Stimulated activated CD8-positive, alpha-beta memory T cell treated with anti-CD3 and anti-CD28 coated beads, Interleukin-7, amount 100 ng/mL, for 1 hour (primary cell): ENCODE results near the gene PIP5K1B.

Experiments
- DNase-seq, 2 donors: peaks; one replicate each; pipeline ENCODE4 v3.0.0-alpha.2; 2020; ENCODE audit warnings: low read depth in 2 of 2

The PIP5K1B gene

DNA sequence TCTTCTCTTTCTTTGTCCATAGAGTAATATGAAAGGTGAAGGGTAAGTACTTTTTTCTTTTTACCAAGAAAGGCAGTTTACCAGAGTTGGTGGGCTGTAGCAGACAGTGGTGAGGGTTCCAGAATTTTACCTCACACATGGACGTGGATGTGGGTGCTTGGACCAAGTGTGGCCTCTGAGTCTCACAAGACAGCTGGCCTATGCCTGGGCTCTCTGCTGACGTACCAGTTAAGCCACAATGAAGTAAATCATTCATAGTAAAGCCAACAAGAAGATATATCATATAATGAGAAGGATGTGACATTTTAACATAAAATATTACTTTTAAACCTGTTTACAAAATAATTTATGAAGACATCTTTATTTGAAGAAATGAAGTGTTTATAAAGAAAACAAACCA is 202.9 kb downstream of the PIP5K1B start:
- no peak for DNase-seq

DNA sequence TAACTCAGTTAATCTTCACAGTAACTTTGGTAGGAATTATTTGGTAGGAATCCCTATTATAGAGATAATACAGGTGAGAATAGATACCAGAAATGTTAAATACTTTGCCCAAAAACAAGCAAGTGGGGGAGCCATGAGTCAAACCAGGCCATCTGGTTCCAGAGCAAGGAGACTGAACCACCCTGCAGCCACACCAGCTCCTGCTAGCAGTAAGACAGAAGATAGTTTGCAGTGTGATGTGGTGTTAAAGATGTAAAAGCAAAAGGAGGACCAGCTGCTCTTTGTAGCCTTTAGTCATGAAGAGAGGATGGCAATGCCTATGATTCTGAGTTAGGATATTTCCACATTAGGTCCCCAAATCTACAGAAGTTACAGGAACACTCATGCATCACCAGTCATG is 207.5 kb downstream of the PIP5K1B start:
- no peak for DNase-seq

DNA sequence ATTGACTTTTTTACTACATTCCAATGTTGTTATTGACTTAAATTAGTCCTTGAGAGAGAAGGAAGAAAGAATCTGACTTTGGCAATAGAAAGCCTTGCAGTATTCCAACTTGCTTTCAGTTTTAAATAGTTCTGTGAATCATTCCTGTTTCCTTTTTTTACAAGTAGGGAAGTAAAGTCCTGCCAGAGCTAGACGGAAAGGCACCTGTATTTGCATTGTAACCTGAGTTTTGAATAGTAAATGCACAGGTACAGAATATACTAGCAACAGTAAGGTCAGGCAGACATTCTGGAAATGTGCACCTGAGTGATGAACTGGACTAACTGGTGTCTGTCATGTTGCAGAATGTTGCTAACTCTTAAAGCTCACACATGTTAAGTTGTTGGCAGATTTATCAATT is 208.0 kb downstream of the PIP5K1B start:
- DNase-seq, result no peak

DNA sequence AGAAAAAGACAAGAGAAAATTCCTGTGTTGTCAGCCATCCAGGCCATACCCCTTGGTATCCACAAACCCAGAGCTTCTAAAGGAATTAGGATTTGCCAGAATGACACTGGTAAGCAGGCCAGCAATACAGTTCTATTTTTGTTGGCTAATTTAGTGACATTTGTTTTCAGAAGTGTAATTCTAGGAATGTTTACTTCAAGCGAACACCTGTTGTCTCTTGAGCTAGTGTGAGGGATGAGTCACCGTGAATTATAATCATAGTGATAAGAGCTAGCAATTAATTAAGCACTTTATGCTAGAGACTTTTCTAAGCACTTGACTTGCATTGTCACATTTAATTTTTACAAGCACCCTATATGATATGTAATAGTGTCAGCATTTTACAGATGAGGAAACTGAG is 209.7 kb downstream of the PIP5K1B start:
- no peak for DNase-seq

DNA sequence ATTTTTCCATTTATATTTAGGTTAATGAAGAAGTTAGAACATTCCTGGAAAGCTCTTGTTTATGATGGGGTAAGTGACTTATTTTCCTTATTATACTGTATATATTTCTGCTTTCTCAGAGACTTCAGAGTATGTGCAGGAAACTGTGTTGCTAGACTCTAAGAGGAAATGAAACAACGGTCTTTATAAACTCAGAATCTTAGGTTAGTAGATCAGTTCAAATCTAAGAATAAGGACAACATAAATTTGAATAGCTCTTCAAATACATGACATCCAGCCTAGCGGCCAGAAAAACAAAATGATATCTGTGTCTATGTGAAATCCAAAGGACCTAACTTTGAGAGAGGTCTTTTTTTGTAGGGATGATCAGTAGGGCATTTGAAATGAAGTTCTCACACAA is 214.6 kb downstream of the PIP5K1B start:
- no peak for DNase-seq

DNA sequence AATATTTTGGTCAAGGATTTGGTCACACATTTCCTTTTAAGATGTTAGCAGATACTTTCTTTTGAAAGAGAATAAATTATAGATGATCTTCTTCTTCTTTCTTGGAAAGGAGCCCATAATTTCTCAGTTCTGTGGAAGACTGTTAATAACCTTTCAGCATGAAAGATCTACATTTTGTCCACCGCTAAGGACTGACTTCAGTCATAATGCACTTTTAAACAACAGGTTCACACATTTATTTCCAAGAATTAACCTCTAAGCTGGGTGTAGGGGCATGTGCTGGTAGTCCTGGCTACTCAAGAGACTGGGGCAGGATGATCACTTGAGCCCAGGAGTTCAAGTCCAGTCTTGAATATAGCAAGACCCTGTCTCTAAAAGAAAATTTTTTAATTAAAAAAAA is 215.9 kb downstream of the PIP5K1B start:
- DNase-seq, result no peak

DNA sequence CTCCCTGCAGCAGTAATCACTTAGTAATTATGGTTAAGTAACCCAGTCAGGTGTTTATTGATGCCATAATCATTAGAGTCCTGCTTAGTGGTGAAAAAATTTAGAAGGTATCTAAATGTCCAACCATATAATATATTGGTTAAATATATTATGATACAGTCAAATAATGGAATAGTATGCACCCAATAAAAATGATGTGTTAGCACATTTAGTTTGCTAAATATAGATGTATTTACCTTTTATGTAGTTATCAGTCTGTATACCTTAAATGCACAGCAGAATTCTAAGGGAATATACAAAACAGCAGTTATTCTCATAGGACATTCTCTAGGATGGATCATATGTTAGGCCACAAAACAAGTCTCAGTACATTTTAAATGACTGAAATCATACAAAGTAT is 218.4 kb downstream of the PIP5K1B start:
- DNase-seq, result no peak

DNA sequence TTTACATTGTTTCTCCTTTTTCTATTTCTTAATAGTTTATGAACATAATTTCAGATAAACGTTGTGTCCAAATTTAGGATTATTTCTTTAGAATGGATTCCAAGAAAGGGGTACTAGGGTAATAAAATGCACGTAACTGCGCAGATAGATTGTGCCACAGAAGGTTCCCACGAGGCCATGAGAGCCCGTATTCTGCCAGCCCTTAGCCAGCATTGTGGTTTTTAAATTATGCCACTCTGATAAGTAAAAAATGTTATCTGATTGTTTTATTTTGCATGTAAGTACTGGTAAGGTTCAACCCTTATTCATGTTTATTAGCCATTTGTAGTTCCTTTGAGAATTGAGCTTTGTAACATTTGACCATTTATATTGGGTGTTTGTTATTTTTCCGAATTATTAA is 220.1 kb downstream of the PIP5K1B start:
- DNase-seq, result no peak

DNA sequence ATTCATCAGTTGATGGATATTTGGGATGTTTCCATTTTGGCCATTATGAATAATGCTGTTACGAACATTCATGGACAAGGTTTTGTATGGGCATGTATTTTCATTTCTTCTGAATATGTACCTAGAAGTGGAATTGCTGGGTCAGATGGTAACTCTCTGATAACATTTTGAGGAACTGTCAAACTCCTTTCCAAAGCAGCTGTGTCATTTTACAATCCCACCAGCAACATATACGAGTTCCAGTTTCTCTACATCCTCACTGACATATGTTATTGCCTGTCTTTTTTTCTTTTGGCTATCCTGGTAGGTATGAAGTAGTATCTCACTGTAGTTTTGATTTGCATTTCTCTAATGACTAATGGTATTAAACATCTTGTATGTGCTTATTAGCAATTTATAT is 222.1 kb downstream of the PIP5K1B start:
- DNase-seq, result no peak

DNA sequence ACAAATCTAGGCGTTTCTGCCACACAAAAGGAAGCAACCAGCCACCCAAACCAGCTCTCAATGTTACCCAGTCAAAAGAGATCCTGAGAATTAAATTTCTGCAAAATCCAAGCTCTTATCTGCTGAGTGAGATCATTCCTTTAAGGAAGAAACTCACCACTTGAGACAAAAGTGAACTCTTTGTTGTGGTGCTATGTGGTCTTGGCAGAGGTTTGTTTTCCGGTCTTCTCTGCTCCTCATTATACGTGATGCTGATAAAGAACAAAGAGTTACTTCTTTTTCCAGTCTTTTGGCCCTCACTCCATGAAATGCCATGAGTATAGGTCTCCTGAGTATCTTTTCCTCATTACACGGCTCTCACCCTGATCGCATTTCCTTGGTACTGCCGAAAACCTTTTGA is 226.8 kb downstream of the PIP5K1B start:
- no peak for DNase-seq

DNA sequence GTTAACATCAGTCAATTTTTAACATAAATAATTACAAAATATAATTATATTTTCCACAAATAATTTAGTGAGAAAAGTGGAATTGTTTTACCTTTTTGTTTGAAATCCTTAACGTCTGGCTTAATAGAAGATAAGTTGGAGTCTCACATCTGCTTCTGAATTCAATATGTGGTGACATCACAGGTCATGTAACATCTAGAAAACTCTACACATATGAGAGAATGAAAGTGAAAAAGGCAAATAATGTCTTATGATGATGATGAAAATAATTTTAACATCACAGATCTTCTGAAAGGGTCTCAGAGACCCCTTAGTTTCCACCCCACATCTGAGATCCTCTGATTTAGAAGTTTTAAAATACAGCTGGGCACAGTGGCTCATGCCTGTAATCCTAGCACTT is 227.4 kb downstream of the PIP5K1B start:
- DNase-seq, result no peak

DNA sequence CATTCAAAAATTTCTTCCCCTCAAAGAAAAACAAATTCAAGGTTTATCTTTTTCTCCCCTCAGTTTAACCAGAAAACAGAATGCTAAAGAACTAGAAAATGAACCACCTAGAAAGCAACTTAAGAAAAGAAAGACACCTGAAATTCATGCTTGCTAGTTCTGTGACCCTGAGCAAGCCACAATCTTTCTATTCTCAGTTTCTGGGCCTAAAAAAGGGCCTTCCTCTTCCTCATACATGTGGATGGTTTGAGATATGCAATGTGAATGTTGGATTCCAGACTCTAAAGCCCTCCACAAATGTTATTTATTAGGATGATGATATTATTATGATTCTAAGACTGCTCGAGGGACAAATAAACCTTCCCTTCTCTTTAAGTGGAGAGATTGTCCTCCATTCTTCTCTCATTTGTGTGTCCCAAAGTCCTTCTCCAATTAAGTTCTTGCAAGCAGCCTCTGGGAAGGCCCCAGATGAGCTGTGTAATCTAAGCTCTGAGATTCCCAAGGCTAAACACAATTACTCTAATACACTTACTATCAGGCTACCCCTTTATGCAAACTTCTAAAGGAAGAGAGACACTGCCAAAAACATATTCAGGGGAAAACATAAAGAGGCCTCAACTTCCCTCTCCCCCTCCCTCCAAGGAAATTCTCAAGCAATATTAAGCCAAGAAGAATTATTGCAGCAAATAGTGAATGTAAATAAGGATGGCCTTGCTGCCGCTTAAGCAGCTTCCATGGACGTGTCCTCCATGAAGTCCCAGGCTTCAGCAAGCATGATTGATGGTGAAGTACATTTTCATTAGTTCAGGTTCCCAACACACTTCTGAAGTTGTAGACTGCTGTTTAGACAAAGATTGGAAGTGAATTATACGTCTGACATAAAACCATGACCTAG is 228.6 kb downstream of the PIP5K1B start:
- DNase-seq, result no peak

DNA sequence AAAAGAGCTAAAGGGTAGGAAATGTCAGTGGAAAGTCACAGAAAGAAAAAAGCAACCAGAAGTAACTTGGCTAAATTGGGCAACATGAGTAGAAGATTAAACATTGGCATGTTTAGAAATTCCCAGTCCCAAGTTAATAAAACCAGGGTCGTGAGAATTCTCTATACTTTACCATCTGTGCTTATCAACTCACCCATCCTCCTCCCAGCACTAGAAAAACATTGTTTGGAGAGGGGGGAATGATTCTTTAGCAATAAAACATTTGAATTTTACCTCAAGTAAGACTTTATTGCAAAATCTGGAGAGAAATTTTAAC is 229.2 kb downstream of the PIP5K1B start:
- no peak for DNase-seq

DNA sequence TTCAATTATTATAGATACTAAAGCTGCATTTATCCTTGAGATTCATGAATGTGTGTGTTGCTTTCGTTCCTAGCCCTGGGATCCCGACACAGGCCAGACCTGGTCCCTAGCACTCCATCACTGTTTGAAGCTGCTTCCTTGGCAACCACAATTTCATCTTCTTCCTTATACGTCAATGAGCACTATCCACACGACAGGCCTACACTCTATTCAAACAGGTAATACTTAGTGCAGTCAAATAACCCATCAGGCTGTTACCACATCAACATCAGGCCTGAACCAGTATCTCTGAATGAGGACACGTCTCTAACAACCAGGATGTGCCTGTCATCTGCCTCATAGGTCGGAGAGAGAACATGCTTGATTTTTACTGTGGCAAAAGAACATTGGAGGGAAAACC is 235.5 kb downstream of the PIP5K1B start:
- DNase-seq, result no peak

DNA sequence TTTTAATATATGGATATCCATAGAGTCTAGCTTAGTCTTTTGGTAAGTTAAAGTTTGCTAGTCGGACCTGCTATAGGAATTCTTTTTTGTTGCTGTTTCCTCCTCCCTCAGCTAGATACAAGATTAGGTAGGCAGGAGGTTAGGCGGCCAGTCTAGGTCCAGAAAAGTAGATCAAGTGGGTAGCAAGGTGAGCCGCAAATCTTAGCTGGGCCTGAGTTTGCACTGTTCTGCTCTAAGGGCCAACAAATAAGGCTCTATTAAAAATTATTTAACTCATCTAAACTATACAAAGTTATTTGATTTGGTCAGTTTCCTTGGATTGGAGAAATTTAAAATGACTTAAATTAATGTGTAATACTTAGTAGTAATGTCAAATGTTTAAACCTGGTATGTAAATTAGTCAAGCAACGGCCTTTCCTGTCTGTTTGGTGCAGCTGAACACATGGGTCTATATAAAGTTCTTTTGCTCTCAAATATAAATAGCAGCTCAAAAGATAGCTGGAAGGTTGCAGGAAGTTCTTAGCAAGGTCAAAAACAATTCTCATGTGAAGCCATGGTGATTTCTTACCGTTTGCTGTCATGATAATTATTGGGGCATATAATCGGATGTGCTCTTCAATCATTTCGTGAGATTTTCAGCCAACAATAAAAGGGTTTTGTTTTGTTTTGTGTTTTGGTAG is 236.9 kb downstream of the PIP5K1B start:
- DNase-seq, result no peak

DNA sequence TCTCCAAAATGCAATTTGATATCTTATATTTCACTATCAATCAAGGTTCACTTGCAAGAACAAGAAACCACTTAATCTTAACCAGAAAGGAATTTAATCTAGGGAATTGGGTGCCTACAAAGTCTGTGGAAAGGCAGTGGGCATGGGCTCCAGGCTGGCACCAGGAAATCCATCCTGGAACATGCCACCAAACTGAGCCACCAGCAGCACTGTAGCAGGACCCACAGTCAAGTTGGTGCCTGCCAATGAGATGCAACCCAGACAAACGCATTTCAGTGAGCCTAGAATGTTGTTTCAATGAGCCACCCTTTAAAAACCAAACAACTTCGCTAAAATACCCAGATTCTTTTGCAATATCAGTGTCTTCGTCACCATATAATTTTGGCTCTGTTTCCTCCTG is 237.8 kb downstream of the PIP5K1B start:
- DNase-seq, result no peak

DNA sequence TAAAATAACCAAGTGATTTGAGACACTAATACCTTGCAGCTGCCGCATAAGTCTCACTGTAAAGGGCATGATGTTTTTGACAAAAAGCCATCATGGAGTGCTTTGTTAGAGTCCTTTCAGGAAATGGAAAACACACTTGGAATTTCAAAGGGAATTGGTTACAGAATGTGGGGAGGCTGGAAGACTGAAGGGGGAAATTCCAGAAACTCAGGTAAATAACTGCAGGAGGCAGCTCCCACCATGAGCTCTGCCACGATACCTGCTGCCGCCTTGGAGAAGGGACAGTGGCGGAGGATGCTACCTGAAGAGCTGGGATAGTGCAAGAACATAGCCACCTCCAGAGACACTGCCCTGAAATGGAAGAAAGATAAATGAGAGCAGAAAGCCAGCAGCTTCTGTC is 242.0 kb downstream of the PIP5K1B start:
- DNase-seq, result no peak

DNA sequence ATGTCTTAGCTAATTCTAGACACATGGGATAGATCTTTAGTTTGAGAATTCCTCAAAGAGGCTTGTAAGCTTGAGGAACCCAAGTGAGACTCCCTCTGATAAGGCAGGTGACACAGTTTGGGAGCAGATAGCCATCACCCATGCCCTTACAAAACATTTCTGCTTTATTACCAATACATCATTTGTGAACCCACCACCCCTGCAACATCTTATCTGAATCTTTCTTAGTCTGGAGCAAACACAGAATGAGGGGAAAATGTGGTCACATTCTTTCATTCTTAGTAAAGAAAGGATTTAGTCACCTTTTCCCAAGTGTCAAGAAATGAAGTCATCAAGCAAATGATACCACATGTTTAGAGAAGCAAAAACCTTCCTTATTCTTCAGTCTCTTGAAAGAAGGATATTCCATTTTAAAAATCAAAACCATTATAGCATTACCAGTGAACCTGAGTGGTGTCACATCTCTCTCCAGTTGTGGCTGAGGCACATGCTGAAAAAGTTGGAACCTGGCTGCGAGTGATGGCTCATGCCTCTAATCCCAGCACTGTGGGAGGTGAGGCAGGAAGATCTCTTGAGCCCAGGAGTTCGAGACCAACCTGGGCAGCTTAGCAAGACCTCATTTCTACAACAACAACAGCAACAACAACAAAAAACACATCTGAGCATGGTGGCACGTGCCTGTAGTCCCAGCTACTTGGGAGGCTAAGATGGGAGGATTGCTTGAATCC is 243.0 kb downstream of the PIP5K1B start:
- DNase-seq, result no peak

DNA sequence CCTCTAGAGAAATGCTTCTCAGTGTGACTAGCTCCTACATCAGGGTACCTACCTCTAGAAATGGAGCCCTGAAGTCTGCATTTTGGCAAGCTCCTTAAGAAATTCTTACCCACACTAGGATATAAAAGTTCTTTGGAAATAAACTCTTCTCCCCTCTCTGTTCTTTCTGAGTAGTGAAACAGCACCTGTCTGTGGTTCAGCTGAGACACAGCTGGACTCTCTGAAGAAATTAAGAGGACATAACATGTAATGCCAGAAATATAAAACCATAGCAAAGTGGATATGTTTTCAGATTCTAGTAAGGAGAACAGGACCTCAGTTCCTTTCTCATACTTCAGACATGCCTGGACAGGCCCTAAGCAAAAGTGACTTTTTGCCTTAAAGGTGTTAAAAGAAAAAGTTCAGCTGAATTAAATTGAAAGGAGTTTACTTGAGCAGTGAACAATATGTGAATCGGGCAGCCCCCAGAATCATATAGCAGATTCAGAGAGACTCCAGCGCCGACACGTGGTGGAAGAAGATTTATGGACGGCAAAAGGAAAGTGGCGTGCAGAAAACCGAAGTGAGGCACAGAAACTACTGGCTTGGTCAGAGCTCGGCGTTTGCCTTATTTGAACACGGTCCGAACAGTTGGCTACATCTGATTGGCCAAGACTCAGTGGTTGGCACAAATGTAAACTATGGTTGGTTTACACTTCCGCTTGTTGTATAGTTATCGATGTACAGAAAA is 244.4 kb downstream of the PIP5K1B start:
- no peak for DNase-seq

DNA sequence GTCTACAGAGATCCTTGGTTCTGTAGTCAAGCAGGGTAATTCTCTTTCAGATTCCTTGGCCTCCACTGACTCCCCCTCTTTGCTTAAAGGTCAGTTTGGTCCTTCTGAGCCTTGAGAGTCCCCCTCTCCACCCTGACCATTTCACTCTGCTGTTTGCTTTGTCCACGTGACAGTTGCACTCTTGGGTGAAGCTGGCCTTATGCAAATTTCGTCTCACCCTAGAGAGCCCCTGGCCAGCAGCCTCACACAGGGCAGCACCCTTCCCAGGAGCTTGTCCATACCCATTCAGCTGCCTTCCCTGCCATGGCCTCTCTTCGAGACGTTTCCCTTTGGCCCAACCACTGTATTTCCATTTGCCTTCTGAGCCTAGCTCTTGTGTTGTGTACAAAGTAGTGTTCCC is 245.1 kb downstream of the PIP5K1B start:
- no peak for DNase-seq

DNA sequence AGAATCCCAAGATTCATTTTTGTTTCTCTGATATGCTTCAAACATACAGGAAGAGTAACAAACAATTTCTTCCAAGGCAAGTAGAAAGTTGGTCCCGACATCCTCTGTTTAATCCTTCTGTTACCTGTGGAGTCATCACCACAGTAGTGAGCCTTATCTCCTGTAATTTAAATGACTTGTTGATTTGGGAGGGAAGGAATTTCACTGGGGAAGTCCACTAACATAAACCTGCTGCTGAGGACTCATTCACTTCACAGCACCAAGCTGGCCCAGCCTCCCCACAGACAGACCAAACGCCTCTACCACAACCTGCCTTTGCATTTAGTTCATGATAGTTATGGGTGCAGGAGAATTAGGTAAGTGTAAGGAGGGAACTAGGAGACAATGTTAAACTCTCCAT is 245.6 kb downstream of the PIP5K1B start:
- no peak for DNase-seq
